Loucy (cell line): ENCODE data around the gene MCC.

ENCODE experiments used
- H2AFZ ChIP-seq: fragments of 200-600 bp; sonication (generic); 2 replicates; pipeline ENCODE4 v1.6.0; 2016; ENCODE audit warnings: antibody characterized with exemption, mild to moderate bottlenecking, low read length, moderate library complexity
- H3F3A ChIP-seq: fragments of 200-600 bp; 2 replicates; pipeline ENCODE4 v1.6.0; 2016; ENCODE audit warnings: antibody characterized with exemption, low read depth, mild to moderate bottlenecking
- H3K27me3 ChIP-seq: fragments of 200-600 bp; sonication (generic); 2 replicates; pipeline ENCODE4 v1.6.1; 2014; ENCODE audit warnings: low read length, mild to moderate bottlenecking; ENCODE audit not compliant: insufficient read depth, poor library complexity, severe bottlenecking
- H3K36me3 ChIP-seq: fragments of 200-600 bp; sonication (generic); 2 replicates; pipeline ENCODE4 v1.6.1; 2016; ENCODE audit warnings: low read length; ENCODE audit not compliant: insufficient read depth
- H3K4me1 ChIP-seq: fragments of 200-600 bp; sonication (generic); 2 replicates; pipeline ENCODE4 v1.5.1; 2014; ENCODE audit warnings: low read length, mild to moderate bottlenecking; ENCODE audit not compliant: insufficient read depth, poor library complexity, severe bottlenecking
- H3K4me2 ChIP-seq: fragments of 200-600 bp; sonication (generic); 2 replicates; pipeline ENCODE4 v1.6.0; 2014; ENCODE audit warnings: antibody characterized with exemption, low read length, low read depth, mild to moderate bottlenecking; ENCODE audit not compliant: poor library complexity, severe bottlenecking
- H3K4me3 ChIP-seq: fragments of 200-600 bp; sonication (generic); 2 replicates; pipeline ENCODE4 v1.5.1; 2014; ENCODE audit warnings: low read length, mild to moderate bottlenecking, mixed read lengths; ENCODE audit not compliant: poor library complexity, severe bottlenecking
- H3K79me2 ChIP-seq: fragments of 200-600 bp; sonication (generic); 2 replicates; pipeline ENCODE4 v1.6.1; 2014; ENCODE audit warnings: low read length; ENCODE audit not compliant: insufficient read depth
- H3K9ac ChIP-seq: fragments of 200-600 bp; sonication (generic); 2 replicates; pipeline ENCODE4 v1.6.0; 2014; ENCODE audit warnings: mild to moderate bottlenecking, low read depth, low read length, moderate library complexity; ENCODE audit not compliant: poor library complexity, severe bottlenecking
- H3K9me2 ChIP-seq: fragments of 200-600 bp; sonication (generic); replicated peaks from 2 replicates; pipeline ENCODE4 v1.6.1; 2016; ENCODE audit warnings: low read depth, low read length, mixed read lengths
- H3K9me3 ChIP-seq: fragments of 200-600 bp; sonication (generic); 2 replicates; pipeline ENCODE4 v1.6.1; 2014; ENCODE audit warnings: mild to moderate bottlenecking, antibody characterized with exemption, low read length, low read depth; ENCODE audit not compliant: insufficient read depth
- H4K20me1 ChIP-seq: fragments of 200-600 bp; sonication (generic); 2 replicates; pipeline ENCODE4 v1.6.0; 2014; ENCODE audit warnings: antibody characterized with exemption, low read length, mild to moderate bottlenecking; ENCODE audit not compliant: insufficient read depth, poor library complexity, severe bottlenecking
- CTCF ChIP-seq: fragments of 200-600 bp; sonication (generic); conservative IDR thresholded peaks from 2 replicates; pipeline ENCODE4 v1.5.1; 2014; ENCODE audit warnings: mild to moderate bottlenecking, antibody characterized with exemption, low read length
- EZH2phosphoT487 ChIP-seq: fragments of 200-600 bp; IDR thresholded peaks from 2 replicates; pipeline ENCODE4 v1.6.1; 2018; ENCODE audit warnings: antibody characterized with exemption, mild to moderate bottlenecking, moderate library complexity, borderline replicate concordance

The MCC gene

GRCh38 chr5:113054899-113055298, 433.4 kb downstream of the MCC start:
- Histone ChIP-seq H3K4me2 (no peak overlapping the region), H4K20me1 (no peaks in the 10 kb centered on the region), H3K4me3 (no peak overlapping the region), H3K36me3 (no peaks in the 10 kb centered on the region), H3K27me3 (no peaks in the 10 kb centered on the region), H3F3A (no peaks in the 10 kb centered on the region), H3K4me1 (no peaks in the 10 kb centered on the region), H3K9ac (no peak overlapping the region), H3K9me3 (no peaks in the 10 kb centered on the region), H2AFZ (no peak overlapping the region), H3K79me2 (no peaks in the 10 kb centered on the region), H3K9me2 (no peaks in the 10 kb centered on the region)
- TF ChIP-seq CTCF = no peak
- no peak for TF ChIP-seq EZH2phosphoT487

- no peak for TF ChIP-seq CTCF
- TF ChIP-seq EZH2phosphoT487 = no peak
- Histone ChIP-seq H3K4me2 (no peak overlapping the region), H3K9me3 (no peaks in the 10 kb centered on the region)
These were observed 434.7 kb downstream of the MCC start for GRCh38 chr5:113053511-113053995.

GRCh38 chr5:113052041-113052795, 436.0 kb downstream of the MCC start:
- no peaks in the 10 kb centered on the region for H3K4me1 ChIP-seq
- no peak overlapping the region for H3K4me2 ChIP-seq
- no peak for TF ChIP-seq CTCF
- TF ChIP-seq EZH2phosphoT487 = no peak
- H3K9ac ChIP-seq = no peak overlapping the region
- no peaks in the 10 kb centered on the region for H3K9me2 ChIP-seq
- no peaks in the 10 kb centered on the region for H3K9me3 ChIP-seq
- no peak overlapping the region for H2AFZ ChIP-seq
- no peaks in the 10 kb centered on the region for H4K20me1 ChIP-seq
- H3K36me3 ChIP-seq = peaks cover 4% of the 10 kb centered on the region; the same call in 1 of the 2 replicates
- H3F3A ChIP-seq = no peaks in the 10 kb centered on the region
- no peaks in the 10 kb centered on the region for H3K79me2 ChIP-seq
- H3K4me3 ChIP-seq = no peak overlapping the region
- no peaks in the 10 kb centered on the region for H3K27me3 ChIP-seq

More at GRCh38 chr5:113053511-113053995, 434.7 kb downstream of the MCC start:
- Histone ChIP-seq H3K4me3 (no peak overlapping the region), H3K79me2 (no peaks in the 10 kb centered on the region), H2AFZ (no peak overlapping the region), H3K36me3 (0 out of 2 replicates have a peak, but pooled peaks cover 3% of the 10 kb centered on the region), H3K27me3 (no peaks in the 10 kb centered on the region), H3K4me1 (no peaks in the 10 kb centered on the region), H3F3A (no peaks in the 10 kb centered on the region), H3K9me2 (no peaks in the 10 kb centered on the region), H4K20me1 (no peaks in the 10 kb centered on the region), H3K9ac (no peak overlapping the region)
